ENCODE measurements around the gene CELA2B. TPM values are rescaled to one million over a fixed set of nuclear protein-coding genes. Genes with fewer than 3 reads are reported as not detected.

The CELA2B gene
- polyA plus RNA-seq, 1 of the 3 experiments (the other 2 are of a cell fraction) = not detected

DNA sequence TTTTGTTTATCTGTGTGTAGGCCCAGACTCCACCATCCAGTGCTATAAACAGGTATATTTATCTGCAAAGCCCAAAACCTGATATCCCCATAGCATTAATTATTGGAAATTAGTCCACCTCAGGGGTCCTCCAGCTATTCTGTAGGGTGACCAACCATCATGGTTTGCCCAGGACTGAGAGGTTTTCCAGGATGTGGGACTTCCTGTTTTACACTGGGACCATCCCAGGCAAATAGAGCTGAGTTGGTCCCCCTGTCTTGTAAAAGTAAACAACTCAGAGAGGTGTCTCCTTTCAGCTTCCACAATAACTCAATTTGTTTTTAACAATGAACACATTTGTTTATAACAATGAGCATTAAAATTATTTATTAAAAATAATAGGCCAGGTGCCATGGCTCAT is 7.8 kb upstream of the CELA2B start:
- no peak overlapping the region for H2AFZ ChIP-seq (ENCODE audit: low read depth)
- no peak for DNase-seq
- H3K27ac ChIP-seq (ENCODE audit: low read depth in 2 of 2, low read length in 1 of 2) = no peak overlapping the region
- no peaks in the 10 kb centered on the region for H3K79me2 ChIP-seq (ENCODE audit: insufficient read depth)
- H3K4me3 ChIP-seq (ENCODE audit: low read depth in 2 of 2, low read length in 1 of 2) = no peak overlapping the region
- peaks cover 0 to 2% of the 10 kb centered on the region in 2 experiments; a peak in 1 of 4 replicates for H3K4me1 ChIP-seq (ENCODE audit: control insufficient read depth in 1 of 2, insufficient read depth in 2 of 2, low read depth in 1 of 2, low read length in 1 of 2)
- H3K9me3 ChIP-seq = no peaks in the 10 kb centered on the region
- no peak overlapping the region for H3K4me2 ChIP-seq
- no peaks in the 10 kb centered on the region for H3K27me3 ChIP-seq (ENCODE audit: insufficient read depth)
- no peaks in the 10 kb centered on the region for H4K20me1 ChIP-seq (ENCODE audit: insufficient read depth)
- no peaks in the 10 kb centered on the region for H3K9me2 ChIP-seq
- no peak overlapping the region for H3K9ac ChIP-seq
- H3K36me3 ChIP-seq (replicated peaks in 1 of 2; ENCODE audit: control insufficient read depth in 1 of 2, insufficient read depth in 2 of 2, low read length in 1 of 2) = no peaks in the 10 kb centered on the region
- no peaks in the 10 kb centered on the region for H3F3A ChIP-seq (replicated peaks; ENCODE audit: insufficient read depth)
- TF ChIP-seq JUND (IDR thresholded peaks at IDR 0.05) (no peak), GABPA (IDR thresholded peaks at IDR 0.05; ENCODE audit: low read depth) (no peak), USF1 (IDR thresholded peaks at IDR 0.05; ENCODE audit: borderline replicate concordance, low read depth) (no peak), MEF2A (IDR thresholded peaks at IDR 0.05; ENCODE audit: borderline replicate concordance, low read depth) (no peak), SMC3 (IDR thresholded peaks at IDR 0.05; ENCODE audit: low read depth, low read length) (no peak), MXI1 (IDR thresholded peaks at IDR 0.05; ENCODE audit: low read depth, low read length) (no peak), USF2 (IDR thresholded peaks at IDR 0.05; ENCODE audit: borderline replicate concordance, low read depth, low read length) (no peak), NFIC (IDR thresholded peaks at IDR 0.05; ENCODE audit: borderline replicate concordance) (no peak), TAF1 (IDR thresholded peaks at IDR 0.05; ENCODE audit: borderline replicate concordance, low read depth, low read length) (no peak), TEAD4 (IDR thresholded peaks at IDR 0.05; ENCODE audit: borderline replicate concordance, insufficient read depth) (no peak), POLR2AphosphoS5 (IDR thresholded peaks at IDR 0.05; ENCODE audit: low read depth, low read length) (no peak), SIN3A (IDR thresholded peaks at IDR 0.05; ENCODE audit: borderline replicate concordance, low read depth, low read length) (no peak), FOSL2 (IDR thresholded peaks at IDR 0.05; ENCODE audit: borderline replicate concordance, low read depth) (no peak), EP300 (IDR thresholded peaks at IDR 0.05; ENCODE audit: borderline replicate concordance in 1 of 2, low read depth in 1 of 2, low read length in 1 of 2) (no peak)
- TF ChIP-seq, protein P1, sequence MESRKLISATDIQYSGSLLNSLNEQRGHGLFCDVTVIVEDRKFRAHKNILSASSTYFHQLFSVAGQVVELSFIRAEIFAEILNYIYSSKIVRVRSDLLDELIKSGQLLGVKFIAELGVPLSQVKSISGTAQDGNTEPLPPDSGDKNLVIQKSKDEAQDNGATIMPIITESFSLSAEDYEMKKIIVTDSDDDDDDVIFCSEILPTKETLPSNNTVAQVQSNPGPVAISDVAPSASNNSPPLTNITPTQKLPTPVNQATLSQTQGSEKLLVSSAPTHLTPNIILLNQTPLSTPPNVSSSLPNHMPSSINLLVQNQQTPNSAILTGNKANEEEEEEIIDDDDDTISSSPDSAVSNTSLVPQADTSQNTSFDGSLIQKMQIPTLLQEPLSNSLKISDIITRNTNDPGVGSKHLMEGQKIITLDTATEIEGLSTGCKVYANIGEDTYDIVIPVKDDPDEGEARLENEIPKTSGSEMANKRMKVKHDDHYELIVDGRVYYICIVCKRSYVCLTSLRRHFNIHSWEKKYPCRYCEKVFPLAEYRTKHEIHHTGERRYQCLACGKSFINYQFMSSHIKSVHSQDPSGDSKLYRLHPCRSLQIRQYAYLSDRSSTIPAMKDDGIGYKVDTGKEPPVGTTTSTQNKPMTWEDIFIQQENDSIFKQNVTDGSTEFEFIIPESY (IDR thresholded peaks at IDR 0.05; ENCODE audit: borderline replicate concordance, low read depth) = no peak
- TF ChIP-seq, protein P2, sequence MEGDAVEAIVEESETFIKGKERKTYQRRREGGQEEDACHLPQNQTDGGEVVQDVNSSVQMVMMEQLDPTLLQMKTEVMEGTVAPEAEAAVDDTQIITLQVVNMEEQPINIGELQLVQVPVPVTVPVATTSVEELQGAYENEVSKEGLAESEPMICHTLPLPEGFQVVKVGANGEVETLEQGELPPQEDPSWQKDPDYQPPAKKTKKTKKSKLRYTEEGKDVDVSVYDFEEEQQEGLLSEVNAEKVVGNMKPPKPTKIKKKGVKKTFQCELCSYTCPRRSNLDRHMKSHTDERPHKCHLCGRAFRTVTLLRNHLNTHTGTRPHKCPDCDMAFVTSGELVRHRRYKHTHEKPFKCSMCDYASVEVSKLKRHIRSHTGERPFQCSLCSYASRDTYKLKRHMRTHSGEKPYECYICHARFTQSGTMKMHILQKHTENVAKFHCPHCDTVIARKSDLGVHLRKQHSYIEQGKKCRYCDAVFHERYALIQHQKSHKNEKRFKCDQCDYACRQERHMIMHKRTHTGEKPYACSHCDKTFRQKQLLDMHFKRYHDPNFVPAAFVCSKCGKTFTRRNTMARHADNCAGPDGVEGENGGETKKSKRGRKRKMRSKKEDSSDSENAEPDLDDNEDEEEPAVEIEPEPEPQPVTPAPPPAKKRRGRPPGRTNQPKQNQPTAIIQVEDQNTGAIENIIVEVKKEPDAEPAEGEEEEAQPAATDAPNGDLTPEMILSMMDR (IDR thresholded peaks at IDR 0.05) = no peak
- POLR2A ChIA-PET = no interaction called here
- CTCF ChIA-PET = interaction anchor here (0.6 kb wide), 1 partner anchor 145 kb away, joined by 3 read pairs; no protein-coding TSS in a partner anchor

Measured in SK-N-SH (cell line).